Activated CD8-positive, alpha-beta memory T cell treated with anti-CD3 and anti-CD28 coated beads for 4 hours (primary cell): ENCODE results near the gene SLC39A11.
"Not testable (repeated sequence)": the region's sequence is repeated elsewhere in the genome, so short reads cannot be mapped to it uniquely, and the experiment has no call there.

Source experiments
- DNase-seq, 2 donors: peaks; one replicate each; pipeline ENCODE4 v3.0.0-alpha.2; 2020; ENCODE audit warnings: low read depth in 2 of 2

Gene SLC39A11

GRCh38 chr17:72947475-72947874, 145.0 kb downstream of the SLC39A11 start:
- DNase-seq: no peak

GRCh38 chr17:72946696-72947095, 145.8 kb downstream of the SLC39A11 start:
- no peak for DNase-seq

- DNase-seq: no peak
These were observed 146.3 kb downstream of the SLC39A11 start for GRCh38 chr17:72946156-72946555.

GRCh38 chr17:72945473-72945872, 147.0 kb downstream of the SLC39A11 start:
- no peak for DNase-seq

- DNase-seq: no peak
These were observed 148.4 kb downstream of the SLC39A11 start for GRCh38 chr17:72943826-72944689.

- no peak for DNase-seq
These were observed 149.9 kb downstream of the SLC39A11 start for GRCh38 chr17:72942579-72942978.

GRCh38 chr17:72940496-72940895, 152.0 kb downstream of the SLC39A11 start:
- no peak for DNase-seq

GRCh38 chr17:72938482-72938881, 154.0 kb downstream of the SLC39A11 start:
- no peak for DNase-seq

GRCh38 chr17:72937707-72938106, 154.8 kb downstream of the SLC39A11 start:
- DNase-seq: no peak

- not testable (repeated sequence) for DNase-seq
These were observed 155.2 kb downstream of the SLC39A11 start for GRCh38 chr17:72937254-72937653.

- no peak for DNase-seq
These were observed 156.5 kb downstream of the SLC39A11 start for GRCh38 chr17:72935984-72936383.

GRCh38 chr17:72934927-72935326, 157.6 kb downstream of the SLC39A11 start:
- DNase-seq: no peak

- no peak for DNase-seq
These were observed 160.9 kb downstream of the SLC39A11 start for GRCh38 chr17:72931635-72932034.

- no peak for DNase-seq
These were observed 161.3 kb downstream of the SLC39A11 start for GRCh38 chr17:72931163-72931562.

GRCh38 chr17:72930031-72930430, 162.5 kb downstream of the SLC39A11 start:
- no peak for DNase-seq

- DNase-seq: no peak
These were observed 163.9 kb downstream of the SLC39A11 start for GRCh38 chr17:72928454-72929136.

GRCh38 chr17:72927760-72928159, 164.7 kb downstream of the SLC39A11 start:
- no peak for DNase-seq

GRCh38 chr17:72927146-72927545, 165.3 kb downstream of the SLC39A11 start:
- no peak for DNase-seq

- DNase-seq: no peak
These were observed 166.3 kb downstream of the SLC39A11 start for GRCh38 chr17:72926171-72926570.

- no peak for DNase-seq
These were observed 168.3 kb downstream of the SLC39A11 start for GRCh38 chr17:72924196-72924595.

- no peak for DNase-seq
These were observed 170.3 kb downstream of the SLC39A11 start for GRCh38 chr17:72922219-72922618.

GRCh38 chr17:72921347-72922054, 171.0 kb downstream of the SLC39A11 start:
- no peak for DNase-seq
